GM21515 (cell line): ENCODE measurements around the gene LRBA.

Experiments
- ATAC-seq: cut with Tn5 transposase; IDR thresholded peaks from one replicate; pipeline ENCODE4 v1.9.1; 2021; ENCODE audit not compliant: unreplicated experiment

The LRBA gene

GRCh38 chr4:150235317-150235716 lies 779.8 kb downstream of the LRBA start:
- no peak for ATAC-seq

- ATAC-seq, result no peak
Measured at GRCh38 chr4:150234246-150234645, 780.8 kb downstream of the LRBA start.

GRCh38 chr4:150232029-150232428 lies 783.1 kb downstream of the LRBA start:
- ATAC-seq, result no peak

GRCh38 chr4:150231107-150231770 lies 783.8 kb downstream of the LRBA start:
- ATAC-seq, result no peak

GRCh38 chr4:150230561-150230960 lies 784.5 kb downstream of the LRBA start:
- ATAC-seq, result no peak

GRCh38 chr4:150229520-150229919 lies 785.6 kb downstream of the LRBA start:
- no peak for ATAC-seq

- no peak for ATAC-seq
Measured at GRCh38 chr4:150224896-150225591, 790.0 kb downstream of the LRBA start.

- ATAC-seq, result no peak
Measured at GRCh38 chr4:150219841-150220240, 795.2 kb downstream of the LRBA start.

GRCh38 chr4:150218447-150218846 lies 796.6 kb downstream of the LRBA start:
- no peak for ATAC-seq

- ATAC-seq, result no peak
Measured at GRCh38 chr4:150217808-150218207, 797.3 kb downstream of the LRBA start.

- no peak for ATAC-seq
Measured at GRCh38 chr4:150217192-150217591, 797.9 kb downstream of the LRBA start.

- no peak for ATAC-seq
Measured at GRCh38 chr4:150216726-150217125, 798.4 kb downstream of the LRBA start.

- no peak for ATAC-seq
Measured at GRCh38 chr4:150215601-150216000, 799.5 kb downstream of the LRBA start.
